Measurements from ENCODE around the gene IVNS1ABP.
"Not testable (repeated sequence)": the region's sequence is repeated elsewhere in the genome, so short reads cannot be mapped to it uniquely, and the experiment has no call there.

IVNS1ABP gene

DNA sequence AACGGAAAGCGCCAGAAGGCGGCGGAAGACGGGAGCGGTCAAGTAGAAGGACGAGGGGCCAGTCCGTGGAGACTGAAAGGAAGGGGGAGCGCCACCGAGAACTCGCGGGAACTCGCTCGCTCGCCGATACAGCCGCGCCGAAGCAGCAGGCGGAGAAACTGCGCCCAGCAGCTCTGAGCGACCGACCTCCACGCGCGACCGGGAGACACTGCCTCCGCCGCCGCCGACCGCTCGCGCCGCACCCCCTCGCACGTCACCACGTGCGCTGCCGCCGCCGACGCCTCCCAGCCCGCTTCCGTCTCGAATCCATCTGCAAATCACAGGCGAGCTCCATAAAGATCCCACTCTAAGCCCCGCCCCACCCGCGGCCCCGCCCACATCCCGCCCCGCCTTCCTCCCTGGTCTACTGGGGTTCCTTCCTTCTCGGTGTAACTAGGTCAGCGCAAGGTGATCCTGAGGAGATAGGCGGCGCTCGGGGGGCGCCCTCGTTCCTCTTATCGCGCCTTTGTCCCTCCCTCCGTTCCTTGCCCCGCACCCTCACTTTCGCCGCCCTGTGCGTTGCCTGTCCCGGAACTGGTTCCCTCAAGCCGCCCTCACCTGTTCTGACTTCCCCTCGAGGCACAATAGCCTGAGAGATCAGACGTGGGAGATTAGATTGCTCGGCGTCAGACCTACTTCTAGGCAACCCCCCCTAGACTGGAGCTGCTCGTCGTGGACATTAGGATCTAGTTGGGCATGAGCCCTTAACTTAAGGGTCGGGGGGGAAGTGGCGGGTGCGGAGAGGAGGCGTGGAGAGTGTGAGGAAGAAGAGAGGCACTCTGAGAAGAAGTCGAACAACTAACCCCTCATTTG lies at the start of gene IVNS1ABP:
Gene IVNS1ABP (minus strand): TSS at position 210 of the 852 bp plus-strand sequence. CDS start 7,750 bp downstream, outside the sequence.
- peak; percentile 95 for DNase-seq (ENCODE audit: low spot score)

DNA sequence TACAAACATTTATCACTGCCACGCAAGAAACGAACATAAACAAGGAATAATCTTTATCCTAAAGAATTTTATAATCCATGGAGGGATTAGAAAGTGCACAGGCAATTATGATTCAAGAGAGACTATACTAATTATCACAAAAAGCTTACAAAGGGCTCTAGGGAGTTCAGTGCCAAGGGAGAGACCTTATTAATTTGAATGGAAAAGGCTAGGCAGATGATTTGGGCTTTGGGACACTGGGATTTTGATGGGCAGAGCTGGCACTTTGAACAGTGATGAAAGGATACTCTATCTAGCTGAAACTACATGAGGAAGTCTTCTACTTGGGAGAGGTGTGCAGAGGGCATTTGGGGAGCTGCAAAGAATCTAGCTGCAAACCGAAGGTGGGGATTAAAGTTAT lies 48.9 kb upstream of the IVNS1ABP start:
- DNase-seq (ENCODE audit: low spot score) = no peak

DNA sequence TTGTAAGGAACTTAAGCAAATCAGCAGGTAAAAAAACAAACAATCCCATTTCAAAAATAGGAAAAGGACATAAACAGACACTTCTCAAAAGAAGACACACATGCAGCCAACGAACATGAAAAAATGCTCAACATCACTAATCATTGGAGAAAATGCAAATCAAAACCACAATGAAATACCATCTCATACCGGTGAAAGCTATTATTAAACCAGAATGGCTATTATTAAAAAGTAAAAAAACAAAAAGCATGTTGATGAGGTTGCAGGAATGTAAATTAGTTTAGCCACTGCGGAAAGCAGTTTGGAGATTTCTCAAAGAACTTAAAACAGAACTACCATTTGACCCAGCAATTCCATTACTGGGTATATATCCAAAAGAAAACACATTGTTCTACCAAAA lies 47.5 kb upstream of the IVNS1ABP start:
- DNase-seq (ENCODE audit: low spot score) = not testable (repeated sequence)

DNA sequence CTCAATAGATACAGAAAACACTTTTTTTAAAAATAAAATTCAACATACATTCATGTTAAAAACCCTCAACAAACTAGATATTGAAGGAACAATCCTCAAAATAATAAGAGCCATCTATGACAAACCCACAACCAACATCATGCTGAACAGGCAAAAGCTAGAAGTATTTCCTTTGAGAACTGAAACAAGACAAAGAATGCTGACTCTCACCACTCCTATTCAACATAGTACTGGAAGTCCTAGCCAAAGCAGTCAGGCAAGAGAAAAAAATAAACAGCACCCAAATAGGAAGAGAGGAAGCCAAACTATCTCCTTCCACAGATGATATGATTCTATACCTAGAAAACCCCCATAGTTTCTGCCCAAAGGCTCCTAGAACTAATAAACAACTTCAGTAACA lies 46.2 kb upstream of the IVNS1ABP start:
- no peak for DNase-seq (ENCODE audit: low spot score)

DNA sequence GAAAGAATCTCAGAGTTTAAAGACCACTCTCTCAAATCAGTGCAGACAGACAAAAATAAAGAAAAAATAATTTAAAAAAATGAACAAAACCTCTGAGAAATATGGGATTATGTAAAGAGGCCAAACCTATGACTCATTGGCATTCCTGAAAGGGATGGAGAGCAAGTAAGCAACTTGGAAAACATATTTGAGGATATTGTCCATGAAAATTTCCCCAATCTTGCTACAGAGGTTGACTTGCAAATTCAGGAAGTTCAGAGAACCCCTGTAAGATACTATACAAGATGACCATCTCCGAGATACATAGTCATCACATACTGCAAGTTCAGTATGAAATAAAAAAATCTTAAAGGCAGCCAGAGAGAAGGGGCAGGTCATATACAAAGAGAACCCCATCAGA lies 43.7 kb upstream of the IVNS1ABP start:
- DNase-seq (ENCODE audit: low spot score) = no peak

DNA sequence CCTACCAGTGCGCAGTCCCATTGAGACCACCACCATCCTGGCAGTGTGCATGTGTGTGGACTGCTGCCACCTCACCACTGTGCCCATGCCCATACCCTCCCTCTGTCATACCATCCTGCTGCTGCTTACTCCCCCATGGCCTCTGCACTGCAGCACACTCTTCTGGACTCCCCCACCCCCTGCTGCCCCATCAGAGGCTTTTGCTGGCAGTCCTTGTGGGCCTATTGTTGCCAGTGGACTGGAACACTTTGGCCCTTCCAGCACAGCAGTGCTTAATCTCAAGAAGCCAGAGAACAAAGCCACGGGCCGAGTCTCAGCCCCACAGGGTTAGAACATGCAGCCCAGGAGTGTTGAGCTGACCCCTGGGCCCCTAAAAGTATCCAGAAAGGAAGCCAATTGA lies 41.9 kb upstream of the IVNS1ABP start:
- DNase-seq (ENCODE audit: low spot score) = no peak

DNA sequence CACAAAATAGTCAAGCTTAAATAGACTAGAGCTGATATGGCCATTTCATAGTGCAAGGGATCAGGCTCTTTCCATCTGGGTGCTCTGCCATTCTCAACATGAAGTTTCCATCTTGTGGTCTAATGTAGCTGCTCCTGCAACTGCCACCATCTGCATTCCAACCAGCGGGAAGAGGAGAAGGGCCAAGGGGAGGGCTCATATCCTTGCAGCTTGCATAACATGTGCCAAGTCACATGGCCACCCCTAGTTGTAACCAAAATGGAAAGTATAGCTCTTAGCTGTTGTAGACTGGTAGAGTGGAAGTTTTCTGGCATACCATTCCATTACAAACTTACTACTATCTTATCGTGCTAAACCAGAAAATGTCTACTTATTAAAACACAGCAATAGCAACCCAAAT lies 38.9 kb upstream of the IVNS1ABP start:
- no peak for DNase-seq (ENCODE audit: low spot score)

DNA sequence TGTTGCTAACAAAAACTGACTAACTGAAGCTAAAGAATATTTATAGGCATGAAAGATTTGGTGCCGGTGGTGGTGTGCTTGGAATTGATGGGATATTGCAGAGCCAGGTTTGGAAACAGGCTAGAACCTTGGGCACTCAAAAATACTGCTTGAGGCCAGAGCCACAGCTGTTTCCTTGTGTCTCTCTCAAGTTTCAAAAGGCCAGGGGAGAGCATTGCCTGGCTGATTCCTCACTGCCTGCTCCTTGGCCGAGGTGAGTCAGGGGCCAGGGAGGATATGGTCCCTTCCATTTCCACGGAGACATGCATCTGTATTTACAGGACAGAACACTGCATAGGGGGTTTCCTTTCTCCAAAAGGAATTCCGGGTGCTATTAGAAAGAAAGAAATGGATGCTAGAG lies 36.1 kb upstream of the IVNS1ABP start:
- DNase-seq (ENCODE audit: low spot score) = no peak

DNA sequence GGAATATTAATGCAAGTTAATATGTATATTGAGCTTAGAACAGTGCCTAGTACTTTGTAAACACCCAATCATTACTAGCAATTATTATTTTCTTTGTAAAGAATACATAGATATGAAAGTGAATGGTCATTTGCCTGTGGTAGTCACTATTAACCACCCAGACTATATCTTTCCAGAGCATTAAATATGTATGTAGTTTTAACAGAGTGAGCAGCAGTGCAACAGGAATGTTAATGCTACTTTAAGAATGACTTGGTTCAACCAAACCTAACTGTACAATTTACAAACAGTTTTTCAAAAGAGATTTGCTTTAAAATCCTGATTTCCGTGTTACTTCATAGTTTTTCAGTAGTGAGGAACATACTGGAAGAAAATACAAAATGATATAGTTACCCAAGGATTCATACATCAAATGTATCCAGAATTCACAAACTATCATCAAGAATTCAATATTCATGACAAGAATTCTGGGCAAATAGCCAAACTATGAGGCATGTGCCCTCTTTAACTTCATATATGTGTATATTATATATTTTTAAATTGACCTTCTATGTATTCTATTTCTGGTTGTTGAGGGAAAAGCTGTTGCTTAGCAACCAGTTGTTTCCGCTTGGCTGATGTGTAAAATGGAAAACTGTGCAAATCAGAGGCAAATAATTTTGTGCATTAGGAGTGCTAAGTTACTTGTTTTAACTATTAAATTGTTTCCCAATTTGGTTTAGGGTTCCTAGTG lies 34.9 kb upstream of the IVNS1ABP start:
- no peak for DNase-seq (ENCODE audit: low spot score)

DNA sequence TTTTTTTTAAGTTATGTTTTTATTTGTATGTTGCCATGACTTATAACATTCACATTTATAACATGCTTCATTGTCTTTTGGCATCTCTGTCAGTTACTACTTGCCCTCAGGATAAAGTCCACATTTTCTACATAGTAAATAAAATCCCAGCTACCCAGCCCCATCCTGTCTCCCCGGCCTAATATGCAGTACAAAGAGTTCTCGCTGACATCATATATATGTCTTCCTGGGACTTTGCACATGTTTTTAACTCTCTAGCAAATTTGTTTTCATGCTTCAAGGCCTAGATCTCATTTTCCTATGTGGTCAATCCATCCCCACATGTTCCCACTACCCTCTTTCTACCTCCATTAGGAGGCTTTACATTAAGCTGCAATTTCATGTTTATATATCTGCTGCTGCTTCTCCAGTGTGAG lies 33.0 kb upstream of the IVNS1ABP start:
- no peak for DNase-seq (ENCODE audit: low spot score)

DNA sequence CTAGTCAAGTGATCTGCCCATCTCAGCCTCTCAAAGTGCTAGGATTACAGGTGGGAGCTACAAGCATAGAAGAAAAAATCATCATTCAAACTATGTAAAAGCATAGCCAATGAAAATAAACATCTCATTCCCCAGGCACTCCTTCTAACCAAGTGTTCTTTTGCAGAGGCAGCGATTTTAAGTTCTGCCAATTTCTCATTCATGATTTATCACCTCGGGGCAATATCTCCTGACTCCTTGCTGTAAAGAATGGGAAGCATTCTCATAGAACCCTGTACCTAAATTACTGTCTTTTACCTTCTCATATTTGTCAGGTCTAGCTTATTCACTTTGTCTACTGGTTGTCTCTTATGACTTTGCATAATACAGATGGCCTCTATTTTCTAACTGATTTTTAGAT lies 32.5 kb upstream of the IVNS1ABP start:
- no peak for DNase-seq (ENCODE audit: low spot score)

DNA sequence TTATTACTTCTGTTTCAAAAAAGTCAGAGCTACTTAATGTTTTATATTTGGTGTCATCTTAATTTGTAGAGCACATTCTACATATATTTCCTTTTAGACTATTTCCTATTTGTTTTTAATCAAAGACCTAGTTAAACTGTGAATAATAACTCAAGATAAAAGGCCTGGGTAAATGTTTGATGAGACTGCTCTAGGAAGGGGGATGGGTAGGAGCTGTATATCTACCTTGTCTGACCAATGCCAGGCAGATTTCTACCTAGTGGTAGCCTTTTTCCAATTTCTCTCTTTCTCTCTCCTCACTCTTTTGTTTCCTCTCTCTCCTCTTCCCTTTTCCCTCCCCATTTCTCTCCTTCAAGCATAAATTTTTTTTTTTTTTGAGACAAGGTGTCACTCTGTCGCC lies 31.9 kb upstream of the IVNS1ABP start:
- no peak for DNase-seq (ENCODE audit: low spot score)

DNA sequence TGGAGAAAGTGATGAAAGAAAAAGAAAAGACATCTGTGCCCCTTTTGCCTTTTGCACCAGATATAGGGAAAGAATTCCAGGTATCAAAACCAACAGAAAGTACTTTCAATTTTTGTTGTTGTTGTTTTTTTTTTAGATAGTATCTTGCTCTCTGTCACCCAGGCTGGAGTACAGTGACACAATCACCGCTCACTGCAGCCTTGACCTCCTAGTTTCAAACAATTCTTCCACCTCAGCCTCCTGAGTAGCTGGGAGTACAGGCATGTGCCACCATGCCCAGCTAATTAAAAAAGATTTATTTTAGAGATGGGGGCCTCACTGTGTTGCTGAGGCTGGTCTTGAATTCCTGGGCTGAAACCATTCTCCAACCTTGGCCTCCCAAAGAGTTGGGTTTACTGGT lies 31.3 kb upstream of the IVNS1ABP start:
- no peak for DNase-seq (ENCODE audit: low spot score)

DNA sequence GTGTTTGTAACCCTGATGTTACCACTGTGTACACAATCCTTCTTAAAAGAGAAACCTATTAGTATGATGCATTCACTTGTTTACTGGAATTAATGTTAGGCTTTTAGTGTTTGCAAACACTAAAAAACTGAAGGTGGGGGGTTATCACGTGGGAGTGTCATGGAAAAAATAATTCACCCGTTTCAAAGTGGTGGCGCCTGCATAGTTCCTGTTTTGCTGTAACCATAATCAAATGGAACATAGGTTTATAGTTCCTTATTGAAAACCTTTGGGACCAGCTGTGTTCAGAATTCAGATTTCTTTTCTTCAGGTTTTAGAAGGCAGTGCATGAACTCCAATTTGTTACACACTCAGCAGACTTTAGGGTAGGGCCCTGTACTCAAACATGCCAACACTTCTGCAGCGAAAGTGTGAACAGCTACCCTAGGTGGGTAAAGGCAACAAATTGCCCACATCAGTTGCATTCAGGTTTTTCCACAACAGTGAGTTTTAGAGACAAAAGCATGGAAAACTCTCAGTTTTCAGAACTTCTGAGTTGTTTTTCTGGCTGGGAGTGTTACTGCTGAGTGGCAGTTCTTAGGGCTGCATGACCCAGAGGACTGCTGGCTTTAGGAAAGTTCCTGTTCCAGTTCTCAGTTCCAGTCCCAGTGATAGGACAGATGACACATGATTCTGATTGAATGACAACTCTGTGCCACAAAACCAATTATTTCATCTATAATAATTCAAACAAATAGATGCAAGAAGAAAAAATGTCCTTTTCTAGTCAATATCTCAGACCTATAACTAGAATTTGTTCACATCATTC lies 29.1 kb upstream of the IVNS1ABP start:
- peak; percentile 28 for DNase-seq (ENCODE audit: low spot score)

DNA sequence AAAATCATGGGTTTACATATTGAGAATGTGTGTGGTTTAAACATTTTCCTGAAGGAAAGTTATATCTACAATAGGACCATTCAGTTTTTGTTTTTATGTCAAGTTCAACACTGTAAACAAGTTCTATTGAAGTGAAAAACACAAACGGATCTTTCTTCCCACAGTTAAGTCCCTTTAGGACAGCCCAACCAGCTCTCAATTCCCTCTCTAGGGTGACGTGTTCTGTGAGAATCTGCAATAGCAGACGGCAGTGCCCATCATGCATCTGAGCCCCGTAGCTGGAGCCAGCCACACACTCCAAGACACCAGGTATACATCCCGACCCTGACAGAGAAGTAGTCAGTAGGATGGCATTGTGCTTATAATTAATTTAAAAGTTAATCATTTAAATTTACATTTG lies 26.3 kb upstream of the IVNS1ABP start:
- DNase-seq (ENCODE audit: low spot score) = peak; percentile 52

DNA sequence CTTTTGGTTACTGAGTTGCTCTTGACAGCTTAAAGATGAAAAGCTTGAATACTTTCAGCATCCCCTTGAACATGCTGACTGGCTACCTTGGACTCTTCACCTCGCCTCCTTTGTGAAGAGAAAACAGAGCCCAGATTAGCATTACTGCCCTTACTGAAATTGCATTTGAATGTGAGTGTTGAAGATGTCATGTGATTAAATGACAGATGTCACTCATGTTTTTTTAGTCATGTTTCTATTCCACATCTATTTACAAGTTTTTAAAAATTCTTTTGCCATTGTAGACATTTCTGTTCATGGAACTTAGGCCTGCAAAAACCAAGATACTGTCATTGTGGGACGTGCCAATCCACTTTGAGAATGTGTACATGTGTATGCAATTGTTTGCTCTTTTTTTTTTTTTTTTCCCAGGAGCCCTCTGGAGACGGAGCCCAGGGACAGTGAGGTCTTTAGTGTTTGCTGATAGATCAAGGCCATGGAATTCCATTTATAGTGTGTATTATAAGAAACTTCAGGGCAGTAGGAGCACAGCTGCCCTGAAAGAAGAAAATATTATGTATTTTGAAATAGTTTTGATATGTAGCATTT lies 25.7 kb upstream of the IVNS1ABP start:
- no peak for DNase-seq (ENCODE audit: low spot score)

DNA sequence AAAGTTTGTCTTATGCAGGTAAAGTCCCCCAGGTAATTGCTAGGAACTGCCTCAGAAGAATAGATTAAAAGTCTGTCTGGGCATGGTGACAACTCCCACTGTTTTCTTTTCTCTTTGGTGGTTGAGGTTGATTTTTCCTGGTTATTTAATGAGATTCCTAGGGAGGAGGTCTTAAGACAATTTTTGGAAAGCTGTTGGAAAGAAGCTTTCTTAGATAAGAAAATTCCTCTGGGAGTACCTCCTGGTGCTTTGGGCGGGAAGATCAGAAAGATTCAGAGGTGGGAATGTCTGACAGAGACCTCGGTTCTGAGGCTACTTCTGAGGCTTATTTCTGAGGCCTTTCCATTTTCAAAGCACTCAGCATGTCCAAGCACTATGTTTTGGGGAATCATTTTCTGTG lies 25.0 kb upstream of the IVNS1ABP start:
- DNase-seq (ENCODE audit: low spot score) = no peak

DNA sequence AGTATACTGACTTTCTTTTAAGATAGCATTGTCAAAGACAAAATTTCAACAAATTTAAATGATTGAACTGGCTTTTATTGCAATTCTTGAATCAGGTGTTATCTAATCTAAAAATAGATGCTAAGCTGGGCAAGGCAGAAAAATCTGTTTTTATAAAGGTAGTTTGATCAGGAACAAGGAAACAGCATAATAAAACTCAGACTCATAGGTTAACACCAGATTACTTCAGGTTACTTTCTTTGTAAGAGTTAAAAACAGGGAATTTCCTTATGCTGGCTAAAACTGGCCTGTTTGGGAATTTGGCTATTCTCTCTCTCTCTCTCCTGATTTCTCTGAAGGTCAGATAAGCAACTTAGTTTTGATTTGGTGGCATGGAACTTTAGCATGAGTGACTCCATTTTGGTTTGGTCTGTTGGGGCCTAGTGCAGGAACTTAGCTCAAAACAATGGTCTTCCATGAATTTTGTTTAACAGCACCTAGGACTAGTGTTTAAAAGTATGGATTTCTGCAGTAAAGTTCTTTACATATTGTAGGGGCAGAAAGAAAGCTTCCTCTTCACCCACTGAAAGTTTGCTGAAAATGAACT lies 24.2 kb upstream of the IVNS1ABP start:
- no peak for DNase-seq (ENCODE audit: low spot score)

DNA sequence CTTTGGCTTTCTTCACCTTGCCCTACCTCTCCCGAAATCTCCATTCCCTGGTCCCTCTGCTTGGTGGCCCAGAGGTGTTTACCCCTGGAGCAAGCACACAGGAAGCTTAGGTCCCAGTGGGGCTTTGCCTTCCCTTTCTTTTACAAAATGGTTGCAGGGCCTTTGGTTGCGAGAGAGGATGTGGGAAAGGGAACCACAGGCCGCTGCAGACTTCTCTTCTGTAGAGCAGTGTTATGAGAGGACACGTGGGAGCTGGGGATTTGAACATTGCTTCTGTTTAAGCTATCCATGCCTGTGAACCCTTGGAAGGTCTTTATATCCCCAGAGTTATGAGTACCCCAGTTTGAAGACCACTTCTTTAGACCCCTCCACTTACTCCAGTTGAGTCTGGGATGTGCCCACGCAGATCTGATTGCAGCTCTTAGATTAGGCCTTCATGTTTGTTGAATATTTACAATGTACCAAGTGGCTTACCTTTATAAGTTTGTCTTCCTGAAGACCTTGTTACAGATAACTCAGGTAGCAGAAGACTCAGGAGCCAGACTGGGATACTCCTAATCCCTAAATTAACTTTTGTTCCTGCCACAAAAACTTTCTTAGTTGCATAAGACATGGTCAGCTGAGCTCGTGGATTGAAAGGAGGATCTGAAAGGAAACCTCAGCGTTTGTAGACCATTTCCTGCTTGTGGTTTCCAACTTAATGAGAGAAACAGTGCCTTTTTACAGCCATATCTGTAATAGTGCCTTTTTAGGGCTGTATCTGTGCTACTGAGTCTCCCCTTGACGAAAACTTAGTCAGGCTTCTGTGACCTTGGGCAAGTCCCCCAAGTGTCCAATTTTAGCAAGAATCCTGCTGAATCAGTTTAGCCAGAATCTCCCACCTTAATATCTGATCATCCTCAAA lies 21.9 kb upstream of the IVNS1ABP start:
- no peak for DNase-seq (ENCODE audit: low spot score)

DNA sequence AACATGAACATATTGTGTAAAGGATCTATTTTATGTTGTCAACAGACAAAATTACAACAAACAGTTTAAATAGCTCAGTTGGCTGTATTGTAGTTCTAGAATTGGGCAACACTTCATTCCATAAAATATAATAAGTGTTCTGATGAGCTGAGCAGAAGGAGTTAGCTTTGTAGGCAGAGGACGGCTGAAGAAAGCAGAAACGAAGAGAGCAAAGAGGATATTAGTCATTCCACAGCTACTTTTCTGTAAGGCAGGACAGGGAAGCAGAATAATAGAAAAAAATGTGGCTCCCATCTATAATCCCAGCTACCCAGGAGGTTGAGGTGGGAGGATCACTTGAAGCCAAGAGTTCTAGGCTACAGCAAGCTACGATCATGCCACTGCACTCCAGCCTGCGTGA lies 20.2 kb upstream of the IVNS1ABP start:
- no peak for DNase-seq (ENCODE audit: low spot score)

DNA sequence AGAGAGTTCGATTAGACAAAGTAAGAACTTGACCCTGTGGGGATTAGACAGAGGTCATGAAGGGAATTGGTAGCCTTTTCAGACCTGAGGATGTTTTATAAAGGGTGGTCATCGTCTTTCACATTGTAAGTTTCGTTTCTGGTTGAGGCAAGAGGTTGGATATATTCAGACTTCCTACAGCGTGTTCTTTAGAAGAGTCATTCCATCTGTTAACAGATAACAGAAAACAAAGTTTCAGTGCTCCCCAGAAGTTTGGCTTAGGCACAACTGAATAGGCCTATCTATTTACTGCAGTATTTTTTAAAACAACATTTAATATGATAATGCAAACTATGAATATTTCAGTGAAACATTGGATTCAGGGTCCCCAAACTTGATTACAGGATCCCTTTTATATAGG lies 17.1 kb upstream of the IVNS1ABP start:
- no peak for DNase-seq (ENCODE audit: low spot score)
